Right renal pelvis (tissue), 4 donors: Measurements from ENCODE around the gene FBN2. TPM values are rescaled to one million over a fixed set of nuclear protein-coding genes. Genes with fewer than 3 reads are reported as not detected.

Source experiments
- DNase-seq, 4 donors: peaks; one replicate each; pipeline ENCODE4 v3.0.0-alpha.2; 2013; ENCODE audit warnings: low read depth in 4 of 4, low spot score in 3 of 4, missing footprints in 1 of 4
- polyA plus RNA-seq, 4 donors: library from polyadenylated mRNA; unstranded; fragments of 120-200 nt; gene quantifications; one replicate each; pipeline ENCODE4 v1.2.1, GENCODE V29; 2013; ENCODE audit not compliant: insufficient read length in 4 of 4

The FBN2 gene
- polyA plus RNA-seq, 4 donors: 89.8 to 118 (median 95.7) TPM

DNA sequence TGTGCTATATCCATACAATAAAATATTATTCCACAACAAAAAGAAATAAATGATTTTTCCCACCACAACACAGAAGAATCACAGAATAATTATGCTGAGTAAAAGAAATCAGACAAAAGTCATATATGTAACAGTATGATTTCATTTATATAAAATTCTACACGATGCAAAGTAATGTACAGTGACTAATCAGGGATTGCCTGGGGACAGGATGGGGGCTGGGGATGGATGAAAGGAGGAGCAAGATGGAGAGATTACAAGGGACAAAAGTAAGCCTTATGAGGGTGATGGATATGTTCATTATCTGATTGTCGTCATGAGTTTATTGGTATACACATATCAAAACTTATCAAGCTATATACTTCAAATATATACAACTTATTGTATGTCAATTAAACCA is 154.0 kb downstream of the FBN2 start:
- no peak for DNase-seq

DNA sequence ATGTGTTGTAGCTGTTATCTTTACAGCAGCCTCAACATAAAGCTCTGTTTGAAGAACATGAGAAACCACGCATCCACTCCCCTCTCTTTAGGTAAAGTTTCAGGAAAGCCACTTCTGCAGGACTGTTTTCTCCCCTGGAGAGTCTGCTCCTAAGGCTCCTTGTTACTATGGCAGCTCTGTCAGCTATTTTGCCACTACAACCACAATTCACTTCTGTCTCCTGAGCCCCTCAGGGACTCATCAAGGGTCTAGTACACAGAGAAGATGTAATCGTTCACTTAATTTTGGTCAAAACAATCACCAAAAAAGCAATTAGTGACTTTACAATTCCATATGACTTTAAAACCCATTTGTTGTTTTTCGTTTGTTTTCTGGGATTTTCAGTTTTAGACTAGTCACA is 157.7 kb downstream of the FBN2 start:
- no peak for DNase-seq

DNA sequence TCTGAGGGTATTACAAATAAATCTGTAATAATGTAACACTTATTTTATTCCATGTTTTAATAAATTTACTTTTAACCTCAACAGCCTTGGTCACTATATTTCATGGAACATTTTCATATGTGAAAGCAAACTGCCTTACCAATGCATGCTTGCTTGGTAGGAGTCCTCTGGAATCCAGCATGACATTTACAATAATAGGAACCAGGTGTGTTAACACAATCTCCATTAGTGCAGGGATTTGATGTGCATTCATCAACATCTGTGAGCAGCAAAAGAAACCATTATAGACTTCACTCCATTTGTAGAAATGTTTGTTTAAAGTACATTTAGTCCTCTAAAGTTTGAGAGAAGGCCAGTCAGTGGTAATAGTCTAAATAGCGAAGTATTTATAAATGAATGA is 159.4 kb downstream of the FBN2 start:
- no peak for DNase-seq

DNA sequence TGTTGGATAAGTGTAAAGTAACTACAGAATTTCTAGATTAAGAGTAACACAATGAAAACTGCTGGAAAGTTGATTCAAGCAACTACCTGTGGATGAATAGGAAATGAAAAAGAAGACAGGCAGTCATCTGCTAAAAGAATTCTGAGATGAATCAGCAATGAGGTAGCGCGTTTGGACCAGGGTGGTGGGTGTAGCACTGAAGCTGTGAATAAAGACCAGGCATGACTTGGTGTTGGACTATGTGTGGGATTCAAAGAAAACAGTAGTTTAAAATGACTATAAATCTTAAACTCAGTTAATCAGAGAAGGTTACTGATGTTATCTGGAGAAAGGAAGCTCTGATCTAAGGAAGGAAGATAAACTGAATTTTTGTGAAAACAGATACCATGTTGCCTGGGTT is 159.8 kb downstream of the FBN2 start:
- DNase-seq: no peak

DNA sequence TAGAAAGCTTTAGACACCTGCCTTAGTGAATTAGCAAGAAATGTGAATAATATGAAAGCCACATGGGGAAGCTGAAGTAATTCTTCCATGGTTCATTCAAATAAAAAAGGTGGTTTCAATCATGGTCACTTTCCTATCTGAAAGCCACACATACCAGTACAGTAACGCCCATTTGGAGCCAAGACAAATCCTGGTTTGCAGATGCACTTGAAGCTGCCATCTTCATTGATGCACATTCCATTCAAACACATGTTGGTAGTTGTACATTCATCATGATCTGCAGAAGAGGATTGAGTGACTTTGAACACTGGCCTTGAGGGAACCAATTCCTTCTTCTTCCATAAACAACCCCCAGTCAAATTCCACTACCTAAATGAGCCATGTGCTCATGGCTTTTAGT is 161.5 kb downstream of the FBN2 start:
- no peak for DNase-seq

DNA sequence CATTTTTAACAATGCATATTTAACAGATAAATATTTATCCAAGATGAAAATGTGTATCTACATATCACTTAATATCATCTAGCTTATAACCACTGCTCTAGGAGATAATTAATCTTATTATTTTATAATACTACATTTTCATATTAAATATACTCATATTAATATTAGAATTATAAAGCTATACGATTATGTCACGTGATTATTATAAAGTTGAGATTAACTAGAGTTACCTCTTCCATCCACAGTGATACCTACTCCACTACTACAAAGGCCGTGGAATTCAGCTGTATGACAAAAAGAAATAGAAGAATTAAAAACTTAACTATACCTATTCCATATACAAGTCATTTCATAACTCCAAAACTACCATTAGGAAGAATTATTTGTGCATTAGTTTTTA is 171.9 kb downstream of the FBN2 start:
- DNase-seq: no peak

DNA sequence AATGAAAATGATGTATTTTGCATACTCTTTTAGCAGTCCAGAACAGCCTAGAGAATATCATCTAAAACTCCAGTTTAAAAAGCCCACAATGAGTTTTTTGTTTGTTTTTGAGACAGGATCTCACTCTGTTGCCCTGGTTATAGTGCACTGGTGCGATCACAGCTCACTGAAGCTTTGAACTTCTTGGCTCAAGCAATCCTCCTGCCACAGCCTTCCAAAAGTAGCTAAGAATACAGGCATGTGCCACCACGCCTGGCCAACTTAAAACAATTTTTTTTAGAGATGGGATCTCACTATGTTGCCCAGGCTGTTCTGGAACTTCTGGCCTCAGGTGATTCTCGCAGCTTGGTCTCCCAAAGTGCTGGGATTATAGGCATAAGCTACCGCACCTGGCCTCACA is 175.7 kb downstream of the FBN2 start:
- no peak for DNase-seq

DNA sequence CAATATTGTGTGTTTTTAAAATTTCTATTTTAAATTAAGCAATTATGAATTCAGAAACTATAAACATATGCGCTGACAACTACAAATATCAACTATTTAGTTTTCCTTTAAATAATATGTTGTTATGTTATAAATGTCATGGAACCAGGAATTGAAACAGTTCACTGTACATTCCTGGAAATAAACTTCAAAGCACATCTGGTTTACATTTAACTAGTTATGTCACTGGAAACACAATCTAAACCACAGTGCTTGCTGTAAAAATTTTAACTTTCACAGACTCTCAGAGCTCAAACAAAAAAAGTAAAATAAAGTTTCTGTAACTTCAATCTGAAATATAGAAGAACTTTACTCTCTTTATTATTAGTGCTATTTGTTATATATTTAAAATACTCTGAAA is 179.2 kb downstream of the FBN2 start:
- DNase-seq: no peak

DNA sequence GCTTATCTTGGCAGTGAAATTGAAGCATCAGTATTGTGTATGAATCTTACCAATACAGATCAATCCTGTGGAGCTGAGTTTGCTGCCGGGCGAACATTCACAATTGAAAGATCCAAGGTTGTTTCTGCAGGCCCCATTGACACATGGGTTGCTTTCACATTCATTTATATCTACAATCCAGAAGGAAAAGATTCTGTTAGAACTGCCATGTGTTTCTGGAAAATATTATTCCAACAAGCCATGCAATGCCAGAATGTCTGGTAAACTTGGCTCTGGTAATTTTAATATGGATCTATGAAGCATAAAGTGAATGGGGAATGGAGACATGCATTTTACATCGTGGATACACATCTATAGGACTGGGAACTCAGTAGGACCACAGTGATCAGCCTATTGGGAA is 180.8 kb downstream of the FBN2 start:
- no peak for DNase-seq

DNA sequence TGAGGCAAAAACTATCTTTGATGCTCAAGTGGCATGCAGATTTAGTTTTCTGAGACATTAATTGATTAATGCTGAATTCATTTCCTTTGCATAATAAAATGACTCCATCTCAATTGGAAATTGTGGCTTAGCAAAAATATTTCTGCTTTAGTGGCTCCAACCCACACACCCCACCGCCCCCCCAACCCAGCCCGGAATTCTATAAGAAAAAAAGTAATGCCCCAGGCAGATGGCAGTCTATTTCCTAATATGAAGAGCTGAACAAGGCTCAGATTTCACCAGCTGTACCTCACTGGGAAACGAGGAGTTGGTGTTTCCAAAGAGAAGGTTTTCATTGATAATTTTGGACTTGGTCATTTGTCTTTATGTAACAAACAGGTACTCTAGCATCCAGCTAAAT is 182.1 kb downstream of the FBN2 start:
- DNase-seq: no peak

DNA sequence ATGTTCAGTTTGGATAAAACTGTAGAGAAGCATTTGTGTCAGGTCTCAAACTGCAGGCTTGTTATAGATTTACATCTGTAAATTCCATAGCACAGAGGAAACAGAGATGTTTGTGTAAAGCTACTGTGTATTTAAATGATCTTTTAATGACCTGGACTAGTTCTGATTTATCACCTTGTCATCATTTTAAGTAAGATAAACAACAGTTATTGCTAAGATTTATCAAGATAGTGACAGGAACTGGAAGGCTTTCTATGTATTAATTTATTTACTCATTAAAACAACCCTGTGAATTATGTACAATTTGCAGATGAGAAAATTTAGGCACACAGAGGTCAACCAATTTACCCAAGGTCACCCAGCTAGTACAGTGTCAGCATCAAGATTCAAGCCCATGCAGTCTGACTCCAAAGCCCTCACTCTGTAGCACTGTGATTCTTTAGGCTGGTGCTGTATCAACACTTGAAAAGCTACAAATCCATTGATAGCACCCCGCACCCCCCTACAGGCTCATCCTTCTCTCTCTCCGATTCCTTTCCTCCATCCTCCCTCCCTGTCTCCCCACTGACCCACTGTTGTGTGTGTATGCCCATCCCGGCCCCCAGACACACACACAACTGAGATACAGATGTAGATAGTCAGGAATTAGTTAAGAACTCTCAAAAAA is 184.5 kb downstream of the FBN2 start:
- peak in 2 of 4 donors; percentile 39 to 58 for DNase-seq

DNA sequence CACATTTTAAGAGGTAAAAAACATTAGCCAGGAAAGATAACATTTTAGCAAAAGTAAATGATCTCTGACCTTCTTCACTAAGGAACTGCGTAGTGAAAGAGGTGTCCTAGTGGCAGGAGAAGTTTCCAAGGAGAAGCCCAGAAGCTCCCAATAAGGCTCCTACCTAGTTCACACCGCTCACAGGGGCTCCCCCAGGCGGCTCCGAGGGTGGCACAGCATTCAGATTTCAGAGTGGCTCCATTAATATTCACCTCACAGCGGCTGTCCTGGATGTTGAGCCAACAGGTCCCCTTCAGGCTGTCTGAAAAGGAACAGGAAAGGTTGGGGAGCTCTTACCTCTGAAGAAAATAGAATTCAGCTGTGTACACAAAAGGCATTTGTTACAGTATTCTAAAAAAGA is 187.3 kb downstream of the FBN2 start:
- DNase-seq: no peak

DNA sequence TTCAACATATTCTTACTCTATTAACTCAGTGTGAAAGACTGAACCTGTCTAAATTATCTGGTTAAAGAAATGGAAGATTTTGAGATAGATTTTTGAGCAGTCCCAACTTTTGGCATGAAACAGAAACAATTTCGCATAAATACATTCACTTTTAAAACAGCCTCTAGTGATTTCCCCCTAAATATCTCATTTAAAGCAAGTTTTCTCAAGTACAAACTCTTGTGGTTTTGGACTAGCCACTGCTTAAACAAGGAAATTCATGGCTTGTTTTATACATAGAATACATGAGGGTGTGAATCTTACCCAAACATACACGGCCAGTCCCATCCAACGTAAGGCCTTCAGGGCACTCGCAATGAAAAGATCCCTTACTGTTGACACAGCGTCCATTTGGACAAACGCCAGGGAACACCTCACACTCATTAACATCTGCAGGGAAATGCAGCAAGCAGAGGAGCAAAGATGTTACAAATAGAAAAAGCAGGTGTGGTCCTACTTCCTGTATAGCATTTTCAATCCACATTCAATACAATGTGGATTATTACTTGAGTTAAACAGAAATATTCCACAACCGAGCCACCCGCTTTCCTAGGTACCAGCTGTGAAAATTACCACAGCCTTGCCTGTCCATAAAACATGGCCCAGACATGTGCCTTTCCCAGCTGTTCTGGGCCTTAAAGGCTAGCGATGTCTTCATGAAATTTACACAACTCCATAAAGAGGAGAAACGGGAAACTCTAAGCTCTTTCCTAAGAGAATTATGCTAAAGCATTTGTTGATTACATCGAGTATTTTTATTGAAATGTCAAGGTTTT is 188.8 kb downstream of the FBN2 start:
- DNase-seq: no peak

DNA sequence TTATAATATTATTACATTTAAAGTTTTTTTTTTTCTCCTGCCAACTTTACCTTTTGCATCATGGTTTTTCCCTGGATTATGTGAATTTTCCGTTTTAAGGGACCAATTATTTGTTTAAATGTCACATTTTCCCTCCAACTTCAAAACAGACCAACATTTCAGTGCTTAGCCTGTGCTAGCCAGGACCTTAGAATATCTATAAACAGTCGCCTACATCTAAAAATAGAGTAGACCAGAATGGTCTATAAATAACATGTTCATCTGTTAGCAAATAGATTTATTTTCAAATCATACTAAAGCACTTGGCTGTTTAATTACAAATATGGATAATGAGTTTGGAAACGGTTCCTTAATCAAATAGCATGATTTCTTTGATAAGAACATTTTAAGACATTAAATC is 192.0 kb downstream of the FBN2 start:
- no peak for DNase-seq

DNA sequence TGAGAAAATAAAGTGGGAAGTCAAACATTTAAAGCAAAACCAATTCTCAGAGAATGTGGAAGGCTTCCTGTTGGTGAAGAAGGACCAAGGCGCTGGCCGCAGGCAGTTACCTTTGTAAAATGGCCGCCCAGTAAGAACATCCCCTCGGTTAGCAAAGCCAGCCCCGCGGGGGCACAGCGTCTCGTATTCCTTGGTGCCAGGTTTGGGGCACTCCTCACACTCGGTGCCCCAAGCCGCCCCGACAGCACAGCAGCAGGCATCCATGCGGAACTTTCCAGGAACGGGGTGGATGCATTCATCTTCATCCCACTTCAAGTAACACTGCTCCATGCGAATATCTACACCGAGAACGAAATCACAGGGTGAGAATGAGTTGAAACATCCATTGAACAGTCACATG is 192.8 kb downstream of the FBN2 start:
- DNase-seq: no peak

DNA sequence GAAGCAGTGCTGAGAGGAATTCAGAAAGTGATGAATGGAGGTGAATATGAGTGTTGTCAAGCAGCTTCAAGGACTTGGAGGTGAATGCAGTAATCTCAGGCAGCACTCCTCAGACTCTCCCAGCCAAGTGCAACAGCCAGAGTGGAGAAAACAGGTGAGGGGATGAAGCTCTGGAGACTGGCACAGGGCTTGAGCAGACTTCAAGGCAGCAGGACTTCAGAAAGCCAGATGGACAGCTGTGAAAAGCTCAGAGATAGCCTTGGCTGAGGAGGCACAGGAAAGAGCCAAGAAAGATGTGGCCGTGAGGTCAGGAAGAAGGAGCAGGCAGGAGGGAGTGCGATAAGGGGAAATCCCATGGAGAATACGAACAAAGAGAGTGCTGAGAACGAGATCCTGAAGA is 194.9 kb downstream of the FBN2 start:
- DNase-seq: no peak

DNA sequence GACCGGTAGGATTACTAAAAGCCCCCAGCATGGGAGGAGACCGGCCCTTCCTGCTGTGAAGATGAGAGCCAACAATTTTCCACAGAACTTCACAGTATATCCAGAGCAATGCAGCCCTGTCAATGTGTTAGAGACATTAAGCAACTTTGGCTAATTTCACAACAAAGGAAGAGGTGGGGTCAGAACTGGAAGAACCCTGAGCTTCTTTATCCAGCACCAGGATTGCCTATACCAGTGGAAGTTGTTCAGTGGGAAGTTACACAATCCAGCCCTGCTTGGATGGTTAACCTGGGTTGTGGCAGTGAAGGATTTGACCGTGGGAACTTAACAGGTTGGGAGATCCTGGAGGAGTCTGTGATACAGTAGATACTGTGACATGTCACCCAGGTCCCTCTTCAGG is 197.0 kb downstream of the FBN2 start:
- DNase-seq: no peak

DNA sequence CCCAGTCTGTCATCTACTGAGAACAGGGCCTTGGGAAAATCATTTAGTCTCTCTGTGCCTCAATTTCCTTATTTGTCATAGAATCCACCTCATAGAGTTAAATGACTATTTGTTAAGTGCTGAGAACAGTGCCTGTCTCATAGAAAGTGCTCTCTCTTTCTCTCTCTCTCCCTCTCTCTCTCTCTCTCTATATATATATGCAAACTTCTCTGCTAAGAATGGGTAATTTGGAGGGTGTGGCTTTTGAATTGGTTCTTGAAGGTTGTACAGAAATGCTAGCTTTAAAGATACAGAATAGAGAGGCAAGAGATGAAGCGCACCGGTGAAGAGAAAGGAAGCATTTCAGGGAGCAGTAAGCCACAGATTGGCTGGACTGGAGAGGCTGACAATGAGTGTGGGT is 197.4 kb downstream of the FBN2 start:
- no peak for DNase-seq

DNA sequence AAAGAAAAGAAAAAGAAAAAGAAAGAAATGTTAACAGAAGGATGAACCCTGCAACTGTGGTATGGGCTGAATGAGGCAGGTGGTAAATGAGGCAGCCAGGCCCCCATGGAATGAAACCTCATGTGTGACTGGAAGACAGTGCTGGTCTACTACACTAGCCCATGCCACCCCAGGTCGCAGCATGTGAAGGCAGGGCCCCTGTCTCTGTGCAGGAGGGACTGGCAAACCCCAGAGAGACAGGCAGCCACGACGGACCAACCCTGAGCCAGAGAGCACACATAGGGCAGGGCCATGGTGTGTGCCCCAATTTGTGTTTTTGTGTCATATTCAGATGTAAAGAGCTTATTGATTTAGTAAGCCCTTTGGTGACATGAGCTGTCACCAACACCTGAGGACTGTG is 198.5 kb downstream of the FBN2 start:
- DNase-seq: no peak

DNA sequence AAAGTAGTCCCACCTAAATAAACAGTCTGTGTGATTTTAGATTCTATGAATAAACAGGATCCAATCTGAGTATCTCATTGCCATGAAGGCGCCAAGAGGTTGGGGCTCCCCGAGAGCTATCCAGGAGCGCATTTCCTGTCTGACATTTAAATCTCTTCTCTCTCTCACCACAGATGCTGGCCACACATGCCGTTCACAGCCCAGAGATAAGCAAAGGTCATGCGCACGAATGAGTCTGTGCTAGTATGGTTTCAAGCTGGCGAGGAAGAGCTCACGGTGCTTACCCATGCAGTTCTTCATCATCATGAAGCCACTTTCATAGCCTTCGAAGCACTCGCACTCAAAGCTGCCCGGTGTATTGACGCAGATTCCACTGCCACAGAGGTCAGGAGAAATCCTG is 199.4 kb downstream of the FBN2 start:
- DNase-seq: no peak

DNA sequence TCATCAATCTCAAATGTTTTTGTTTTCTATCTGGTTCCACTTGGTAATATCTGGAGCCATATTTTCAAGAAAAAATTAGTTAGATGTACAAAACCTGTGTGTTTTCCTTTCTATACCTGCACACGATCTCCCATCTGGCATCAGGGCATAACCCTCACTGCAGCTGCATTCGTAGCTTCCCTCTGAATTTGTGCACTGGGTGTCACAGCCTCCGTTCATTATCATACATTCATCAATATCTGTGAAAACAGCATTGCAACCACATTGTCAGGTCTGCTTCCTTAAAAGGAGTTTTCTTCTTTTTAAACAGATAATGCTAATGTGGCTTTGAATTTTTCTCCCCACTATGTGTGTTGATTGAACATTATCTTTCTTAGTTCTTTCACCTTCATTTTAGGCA is 202.7 kb downstream of the FBN2 start:
- DNase-seq: no peak

DNA sequence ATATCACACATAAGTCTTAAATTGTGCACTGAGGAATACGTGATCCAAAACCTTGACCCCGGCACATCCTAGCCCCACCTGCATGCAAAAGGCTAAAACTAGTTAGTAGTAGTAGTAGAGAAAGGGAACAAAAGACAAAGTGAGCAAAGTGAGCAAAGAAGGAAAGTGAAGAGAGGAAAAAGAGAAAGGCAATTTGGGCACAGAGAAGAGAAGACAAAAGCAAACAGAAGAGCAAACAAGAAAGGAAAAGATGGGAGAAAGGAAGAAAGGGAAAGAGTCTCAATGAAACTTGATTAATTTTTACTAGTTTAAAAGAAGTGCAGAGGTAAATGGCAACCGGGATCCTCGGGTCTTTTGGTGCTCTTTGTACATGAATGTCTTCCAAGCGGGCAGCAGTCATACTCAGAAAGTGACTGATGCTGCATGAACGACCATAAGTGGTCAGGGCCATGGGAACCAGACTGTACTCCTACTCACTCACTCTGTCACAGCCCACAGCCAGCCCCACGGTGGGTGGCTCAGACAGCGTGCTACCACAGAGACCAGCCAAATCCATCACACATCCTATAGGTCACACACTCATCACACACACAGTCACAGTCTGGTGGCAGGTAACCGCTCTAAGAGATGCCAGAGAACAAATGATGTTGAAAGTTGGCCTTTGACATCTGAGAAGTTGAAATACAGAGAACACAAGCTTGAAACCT is 203.9 kb downstream of the FBN2 start:
- no peak for DNase-seq
